GM15510 (cell line): ENCODE measurements around the gene BRD7.

Experiments used
- POLR2A ChIP-seq: IDR thresholded peaks from 3 replicates; pipeline ENCODE4 v1.6.1; 2011; ENCODE audit warnings: borderline replicate concordance; ENCODE audit not compliant: insufficient read length; ENCODE audit errors: extremely low read depth

The BRD7 gene

DNA sequence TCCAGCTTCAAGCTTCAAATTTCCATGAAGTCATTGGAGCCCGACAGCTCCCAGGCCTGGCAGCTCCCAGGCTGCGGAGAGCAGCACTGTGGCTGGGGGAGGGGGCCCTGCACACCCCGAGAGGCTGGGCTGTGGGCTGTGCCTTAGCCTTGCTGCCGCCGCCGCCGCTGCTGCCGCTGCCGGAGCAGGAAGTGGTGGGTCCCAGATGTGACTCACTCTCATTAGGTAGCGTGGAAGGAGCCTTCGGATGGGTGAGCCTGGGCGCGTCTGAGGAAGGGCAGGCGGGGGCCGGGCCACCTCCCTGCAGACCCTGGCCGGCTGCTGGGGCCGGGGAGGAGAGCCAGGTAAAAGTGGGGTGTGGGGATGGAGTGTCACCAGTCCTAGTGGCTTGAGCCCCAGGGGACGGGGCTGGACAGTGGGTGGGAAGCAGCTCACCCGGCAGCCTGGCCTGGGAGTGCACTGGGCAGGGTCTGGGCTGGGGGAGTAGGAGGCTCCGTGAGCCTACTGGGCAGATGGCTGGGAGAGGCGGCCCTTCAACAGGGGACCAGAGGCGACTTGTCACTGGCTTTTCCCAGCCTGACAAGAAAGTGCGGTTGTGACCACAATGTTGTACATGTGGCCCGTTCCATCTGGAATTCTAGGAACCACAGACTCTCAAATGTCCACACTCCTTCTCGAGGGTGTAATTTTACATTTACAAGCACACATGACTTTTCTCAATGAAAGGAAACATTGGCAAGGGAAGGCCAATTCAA is 102.3 kb downstream of the BRD7 start, which contains the start of gene ADCY7:
ADCY7 (plus strand) TSS at position 215 of the 755 bp plus-strand sequence. CDS start 21,629 bp downstream, outside the sequence.
- peak; percentile 66 for TF ChIP-seq POLR2A
